H1 (cell line): Measurements from ENCODE around the gene CCDC9B. TPM values are rescaled to one million over a fixed set of nuclear protein-coding genes. Genes with fewer than 3 reads are reported as not detected.

Source experiments
- CTCF ChIA-PET: fragments of 300-600 bp; sonication (Branson Sonifier 250); formaldehyde crosslinking; loops from one replicate; lab custom pipeline; 2021; ENCODE audit not compliant: partially characterized antibody; lab: Charles Lee
- POLR2A ChIA-PET: fragments of 300-600 bp; sonication (Branson Sonifier 250); formaldehyde crosslinking; loops from one replicate; lab custom pipeline; 2021; ENCODE audit warnings: inconsistent platforms; ENCODE audit not compliant: partially characterized antibody; lab: Charles Lee
- DNase-seq, 2 experiments: peaks; one replicate each; pipeline versions ENCODE4 v3.0.0 to v3.0.0-alpha.2; 2010 to 2022; ENCODE audit warnings: low spot score in 2 of 2, low read depth in 1 of 2, mixed read lengths in 1 of 2
- FAIRE-seq: peaks from 2 replicates; lab custom pipeline; 2011; peaks lifted over from hg19 to GRCh38; lab: Jason Lieb, UNC
- H2AFZ ChIP-seq: 2 replicates; pipeline ENCODE4 v1.8.1; 2012; ENCODE audit warnings: low read length, inconsistent platforms
- H2AK5ac ChIP-seq: 2 replicates; pipeline ENCODE4 v1.6.1; 2013; ENCODE audit warnings: low read depth, low read length
- H2BK120ac ChIP-seq: replicated peaks from 2 replicates; pipeline ENCODE3; 2013; ENCODE audit warnings: low read depth, low read length, inconsistent platforms
- H2BK12ac ChIP-seq: 2 replicates; pipeline ENCODE4 v1.6.1; 2013; ENCODE audit warnings: low read depth, low read length
- H2BK15ac ChIP-seq: 2 replicates; pipeline ENCODE4 v1.6.1; 2013; ENCODE audit warnings: low read length
- H2BK20ac ChIP-seq: 2 replicates; pipeline ENCODE4 v1.6.1; 2013; ENCODE audit warnings: low read length
- H2BK5ac ChIP-seq: 2 replicates; pipeline ENCODE4 v1.6.1; 2013; ENCODE audit warnings: low read depth, low read length
- H3K14ac ChIP-seq: 2 replicates; pipeline ENCODE4 v1.6.1; 2013; ENCODE audit warnings: inconsistent platforms; ENCODE audit not compliant: insufficient read length
- H3K18ac ChIP-seq: 2 replicates; pipeline ENCODE4 v1.6.1; 2013; ENCODE audit warnings: low read length; ENCODE audit errors: extremely low read depth
- H3K23ac ChIP-seq: 2 replicates; pipeline ENCODE4 v1.6.1; 2013; ENCODE audit warnings: inconsistent platforms; ENCODE audit not compliant: insufficient read length
- H3K23me2 ChIP-seq: 2 replicates; pipeline ENCODE4 v1.6.1; 2013; ENCODE audit warnings: low read depth, low read length
- H3K27ac ChIP-seq: 2 replicates; pipeline ENCODE4 v1.6.1; 2011; ENCODE audit warnings: low read depth, low read length, inconsistent platforms
- H3K27me3 ChIP-seq, 4 experiments: replicated peaks in 1 of 4; 1 replicate in 1 of 4; 2 replicates in 3 of 4; pipeline versions ENCODE4 v1.6.1 to v1.8.1; 2011 to 2013; ENCODE audit warnings: low read length in 3 of 4, mild to moderate bottlenecking in 3 of 4, inconsistent platforms in 2 of 4, mixed read lengths in 2 of 4, moderate library complexity in 1 of 4; ENCODE audit not compliant: control insufficient read depth in 3 of 4, insufficient read depth in 3 of 4; ENCODE audit errors: extremely low read depth in 1 of 4
- H3K36me3 ChIP-seq, 4 experiments: 2 replicates each; pipeline versions ENCODE4 v1.6.1 to v1.8.1; 2011 to 2013; ENCODE audit warnings: mild to moderate bottlenecking in 4 of 4, low read length in 3 of 4, moderate library complexity in 2 of 4, control low read depth in 1 of 4, inconsistent platforms in 1 of 4; ENCODE audit not compliant: insufficient read depth in 4 of 4, control insufficient read depth in 2 of 4
- H3K4ac ChIP-seq: replicated peaks from 2 replicates; pipeline ENCODE3; 2013; ENCODE audit warnings: low read length, low read depth, mixed read lengths, inconsistent platforms; ENCODE audit not compliant: insufficient read length
- H3K4me1 ChIP-seq, 4 experiments: replicated peaks in 1 of 4; 1 replicate in 1 of 4; 2 replicates in 3 of 4; pipeline versions ENCODE4 v1.6.1 to v1.8.1; 2011 to 2013; ENCODE audit warnings: low read length in 3 of 4, inconsistent platforms in 2 of 4, mixed read lengths in 1 of 4; ENCODE audit not compliant: insufficient read depth in 4 of 4, control insufficient read depth in 3 of 4
- H3K4me2 ChIP-seq, 2 experiments: 2 replicates each; pipeline versions ENCODE4 v1.6.1 to v1.8.1; 2011 to 2013; ENCODE audit warnings: low read depth in 2 of 2, low read length in 2 of 2, control low read depth in 1 of 2, inconsistent platforms in 1 of 2, mild to moderate bottlenecking in 1 of 2; ENCODE audit not compliant: insufficient read depth in 1 of 2
- H3K4me3 ChIP-seq, 4 experiments: fragments of 200-600, 300-600 bp in 1 of 4; sonication (generic), shearing (Covaris generic), sonication (Bioruptor Twin) in 1 of 4; 2 replicates each; pipeline versions ENCODE4 v1.5.1 to v1.8.1; 2011 to 2016; ENCODE audit warnings: low read length in 4 of 4, low read depth in 3 of 4, control low read depth in 2 of 4, inconsistent platforms in 2 of 4, mild to moderate bottlenecking in 2 of 4, mixed read lengths in 1 of 4, moderate library complexity in 1 of 4; ENCODE audit not compliant: insufficient read depth in 2 of 4; ENCODE audit errors: extremely low read depth in 1 of 4
- H3K56ac ChIP-seq: replicated peaks from 2 replicates; pipeline ENCODE3; 2013; ENCODE audit warnings: low read depth, mild to moderate bottlenecking, mixed read lengths, low read length, inconsistent platforms; ENCODE audit not compliant: insufficient read length
- H3K79me1 ChIP-seq: 2 replicates; pipeline ENCODE4 v1.6.1; 2013; ENCODE audit warnings: low read depth, low read length, control low read depth
- H3K79me2 ChIP-seq, 2 experiments: 2 replicates each; pipeline versions ENCODE4 v1.6.1 to v1.8.1; 2012 to 2013; ENCODE audit warnings: low read length in 2 of 2, mild to moderate bottlenecking in 2 of 2, inconsistent platforms in 1 of 2; ENCODE audit not compliant: insufficient read depth in 2 of 2, control insufficient read depth in 1 of 2
- H3K9ac ChIP-seq, 4 experiments: replicated peaks in 1 of 4; 1 replicate in 1 of 4; 2 replicates in 3 of 4; pipeline versions ENCODE4 v1.6.1 to v1.8.1; 2011 to 2013; ENCODE audit warnings: low read depth in 3 of 4, low read length in 3 of 4, control low read depth in 2 of 4, mild to moderate bottlenecking in 2 of 4, moderate library complexity in 2 of 4, inconsistent platforms in 1 of 4; ENCODE audit errors: extremely low read depth in 1 of 4
- H3K9me3 ChIP-seq, 2 experiments: 2 replicates each; pipeline versions ENCODE4 v1.6.1 to v1.8.1; 2012 to 2013; ENCODE audit warnings: mild to moderate bottlenecking in 2 of 2, moderate library complexity in 2 of 2, control low read depth in 1 of 2, inconsistent platforms in 1 of 2, low read depth in 1 of 2, low read length in 1 of 2, mixed read lengths in 1 of 2; ENCODE audit not compliant: insufficient read depth in 2 of 2
- H4K20me1 ChIP-seq, 2 experiments: replicated peaks in 1 of 2; 2 replicates each; pipeline versions ENCODE3 to v1.8.1; 2011 to 2013; ENCODE audit warnings: inconsistent platforms in 2 of 2, low read length in 2 of 2, mild to moderate bottlenecking in 1 of 2; ENCODE audit not compliant: insufficient read depth in 2 of 2, control insufficient read depth in 1 of 2
- H4K5ac ChIP-seq: 2 replicates; pipeline ENCODE4 v1.6.1; 2013; ENCODE audit warnings: low read length, low read depth, mixed read lengths, inconsistent platforms; ENCODE audit not compliant: insufficient read length
- H4K8ac ChIP-seq: 2 replicates; pipeline ENCODE4 v1.8.0; 2013; ENCODE audit warnings: mild to moderate bottlenecking, moderate library complexity, low read length, inconsistent platforms; ENCODE audit not compliant: insufficient read depth; ENCODE audit errors: extremely low read depth
- H4K91ac ChIP-seq: replicated peaks from 2 replicates; pipeline ENCODE3; 2013; ENCODE audit warnings: low read length, mixed read lengths, inconsistent platforms; ENCODE audit not compliant: insufficient read length
- CBX5 ChIP-seq: fragments of 300-800, 300-1000 bp; sonication (generic); IDR thresholded peaks from 2 replicates; pipeline ENCODE4 v1.7.1; 2016; ENCODE audit warnings: antibody characterized with exemption, low read length, low read depth
- E2F6 ChIP-seq: IDR thresholded peaks from 2 replicates; pipeline ENCODE4 v1.6.1; 2012; ENCODE audit warnings: inconsistent platforms
- NANOG ChIP-seq: IDR thresholded peaks from 2 replicates; pipeline ENCODE4 v1.6.1; 2011; ENCODE audit warnings: low read length, low read depth, mild to moderate bottlenecking, inconsistent platforms; ENCODE audit not compliant: insufficient read depth, poor library complexity, severe bottlenecking
- RAD21 ChIP-seq, 2 experiments: IDR thresholded peaks in 1 of 2; conservative IDR thresholded peaks in 1 of 2; 2 replicates each; pipeline ENCODE4 v1.6.1; 2011; ENCODE audit warnings: low read depth in 2 of 2, low read length in 2 of 2, improper control_type of control experiment in 1 of 2, inconsistent platforms in 1 of 2, mild to moderate bottlenecking in 1 of 2, moderate library complexity in 1 of 2
- YY1 ChIP-seq: IDR thresholded peaks from 2 replicates; pipeline ENCODE4 v1.6.1; 2011; ENCODE audit warnings: low read depth, mild to moderate bottlenecking, low read length
- WGBS, 2 experiments: shearing (Covaris generic) in 1 of 2; methylation state at CpG; one replicate each; pipeline versions ENCODE4 v1.1.6 to v1.1.7; 2013 to 2015; ENCODE audit warnings: low lambda C conversion rate in 2 of 2, mixed read lengths in 2 of 2, inconsistent platforms in 1 of 2, low coverage in 1 of 2, missing lambda C conversion rate in 1 of 2; ENCODE audit not compliant: insufficient replicate concordance in 2 of 2, insufficient coverage in 1 of 2, insufficient read length in 1 of 2; ENCODE audit errors: extremely low coverage in 1 of 2, missing lambda C conversion rate in 1 of 2; 5-methylcytosine and 5-hydroxymethylcytosine counted together
- polyA plus RNA-seq, 7 experiments: library from polyadenylated mRNA; depleted of rRNA in 3 of 7; stranded (reverse) in 5 of 7; unstranded in 2 of 7; fragments of >200 nt in 5 of 7; fragments of 200-250 nt in 2 of 7; gene quantifications; 1 replicate in 5 of 7; 2 replicates in 1 of 7; 4 replicates in 1 of 7; pipeline versions ENCODE4 v1.2.1 to v1.2.3, GENCODE V29; 2011 to 2013; ENCODE audit warnings: missing spikeins in 2 of 7, mixed read lengths in 2 of 7
- total RNA-seq: library from RNA; stranded (reverse); fragmentation: NEBNext Ultra II Directional; extraction: Animal tissue kit (Norgen Biotek cat#: 25700); gene quantifications from 2 replicates; pipeline ENCODE4 v1.2.1, GENCODE V29; 2021
- TF ChIP-seq, protein P1 (sequence below), 3 experiments: IDR thresholded peaks; 1 replicate in 2 of 3; 2 replicates in 1 of 3; pipeline versions ENCODE4 v1.5.1 to v1.6.1; 2011; ENCODE audit warnings: low read length in 3 of 3, mild to moderate bottlenecking in 3 of 3, inconsistent platforms in 2 of 3, low read depth in 1 of 3, moderate library complexity in 1 of 3; ENCODE audit not compliant: insufficient read depth in 1 of 3; ENCODE audit errors: control extremely low read depth in 1 of 3

Gene CCDC9B
- total and polyA plus RNA-seq, 2 of the 8 experiments (the other 6 are each of a cell fraction or from before 2014, with no cell fraction given) = 0.45 to 0.78 TPM

GRCh38 chr15:40320931-40321371, 19.8 kb downstream of the CCDC9B start:
- H2BK15ac ChIP-seq = no peak overlapping the region
- FAIRE-seq (peak; percentile 74), DNase-seq (no peak)
- peaks cover 0 to 13% of the 10 kb centered on the region in 2 experiments; a peak in 3 of 4 replicates for H3K79me2 ChIP-seq
- no peaks in the 10 kb centered on the region for H3K9me3 ChIP-seq
- H3K4me2 ChIP-seq = no peak overlapping the region
- peaks cover 0 to 4% (median 0%) of the 10 kb centered on the region in 4 experiments; a peak in 2 of 8 replicates for H3K36me3 ChIP-seq
- H3K56ac ChIP-seq = no peak overlapping the region
- no peaks in the 10 kb centered on the region; the same call in 1 of the 2 replicates for H3K79me1 ChIP-seq
- H3K23me2 ChIP-seq = peaks cover 11% of the 10 kb centered on the region; the same call in 1 of the 2 replicates
- H4K8ac ChIP-seq = no peak overlapping the region
- no peak overlapping the region for H2BK120ac ChIP-seq
- ChIA-PET CTCF (interaction anchor here (0.6 to 23.9 kb wide), 19 partner anchors 11 to 577 kb away, joined by 3 to 584 read pairs (median 8); partner anchors contain the start of genes ANKRD63, CCDC9B, PHGR1 and PLCB2), POLR2A (interaction anchor here (0.9 to 1.8 kb wide), 5 partner anchors 10 to 36 kb away, joined by 3 to 5 read pairs (median 4); partner anchors contain the start of gene CCDC9B)
- no peak overlapping the region for H3K4ac ChIP-seq
- H3K27ac ChIP-seq = no peak overlapping the region
- H3K14ac ChIP-seq = no peak overlapping the region
- no peak overlapping the region for H2AK5ac ChIP-seq
- peaks cover 5 to 23% (median 13%) of the 10 kb centered on the region in 4 experiments for H3K4me1 ChIP-seq
- H3K4me3 ChIP-seq = no peak overlapping the region
- no peak overlapping the region for H2BK5ac ChIP-seq
- WGBS, 2 experiments = 2% methylated on average over 2 of the region's 2 CpGs; no CpG with 5 or more reads in 1 of the 2 experiments
- H3K9ac ChIP-seq = no peak overlapping the region
- no peak overlapping the region for H4K5ac ChIP-seq
- H2BK12ac ChIP-seq = no peak overlapping the region
- H4K20me1 ChIP-seq = no peaks in the 10 kb centered on the region
- peaks cover 0 to 20% (median 9%) of the 10 kb centered on the region in 4 experiments; a peak in 4 of 7 replicates for H3K27me3 ChIP-seq
- H2BK20ac ChIP-seq = no peak overlapping the region
- H3K23ac ChIP-seq = no peak overlapping the region
- H4K91ac ChIP-seq = no peak overlapping the region
- no peak overlapping the region for H3K18ac ChIP-seq
- TF ChIP-seq RAD21 (IDR thresholded peaks at IDR 0.05 in 1 of 2, conservative IDR thresholded peaks at IDR 0.05 in 1 of 2; ENCODE audit: low read depth in 2 of 2, low read length in 2 of 2) = peak; percentile 34 to 63; a peak in 3 of 4 replicates
- peak; percentile 65 for TF ChIP-seq NANOG
- TF ChIP-seq CBX5 = no peak
- TF ChIP-seq YY1 = peak; percentile 66; the same call in 1 of the 2 replicates
- TF ChIP-seq E2F6 = no peak
- TF ChIP-seq, protein P1, sequence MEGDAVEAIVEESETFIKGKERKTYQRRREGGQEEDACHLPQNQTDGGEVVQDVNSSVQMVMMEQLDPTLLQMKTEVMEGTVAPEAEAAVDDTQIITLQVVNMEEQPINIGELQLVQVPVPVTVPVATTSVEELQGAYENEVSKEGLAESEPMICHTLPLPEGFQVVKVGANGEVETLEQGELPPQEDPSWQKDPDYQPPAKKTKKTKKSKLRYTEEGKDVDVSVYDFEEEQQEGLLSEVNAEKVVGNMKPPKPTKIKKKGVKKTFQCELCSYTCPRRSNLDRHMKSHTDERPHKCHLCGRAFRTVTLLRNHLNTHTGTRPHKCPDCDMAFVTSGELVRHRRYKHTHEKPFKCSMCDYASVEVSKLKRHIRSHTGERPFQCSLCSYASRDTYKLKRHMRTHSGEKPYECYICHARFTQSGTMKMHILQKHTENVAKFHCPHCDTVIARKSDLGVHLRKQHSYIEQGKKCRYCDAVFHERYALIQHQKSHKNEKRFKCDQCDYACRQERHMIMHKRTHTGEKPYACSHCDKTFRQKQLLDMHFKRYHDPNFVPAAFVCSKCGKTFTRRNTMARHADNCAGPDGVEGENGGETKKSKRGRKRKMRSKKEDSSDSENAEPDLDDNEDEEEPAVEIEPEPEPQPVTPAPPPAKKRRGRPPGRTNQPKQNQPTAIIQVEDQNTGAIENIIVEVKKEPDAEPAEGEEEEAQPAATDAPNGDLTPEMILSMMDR (IDR thresholded peaks at IDR 0.05; ENCODE audit: control extremely low read depth in 1 of 3, insufficient read depth in 1 of 3, low read depth in 1 of 3, low read length in 3 of 3) = peak; percentile 9 to 86 (median 81)
- TF ChIP-seq, all 59 proteins: peak for 4
- H2AFZ ChIP-seq = no peak overlapping the region
